ENCODE data around the gene TMCO4.

The TMCO4 gene

DNA sequence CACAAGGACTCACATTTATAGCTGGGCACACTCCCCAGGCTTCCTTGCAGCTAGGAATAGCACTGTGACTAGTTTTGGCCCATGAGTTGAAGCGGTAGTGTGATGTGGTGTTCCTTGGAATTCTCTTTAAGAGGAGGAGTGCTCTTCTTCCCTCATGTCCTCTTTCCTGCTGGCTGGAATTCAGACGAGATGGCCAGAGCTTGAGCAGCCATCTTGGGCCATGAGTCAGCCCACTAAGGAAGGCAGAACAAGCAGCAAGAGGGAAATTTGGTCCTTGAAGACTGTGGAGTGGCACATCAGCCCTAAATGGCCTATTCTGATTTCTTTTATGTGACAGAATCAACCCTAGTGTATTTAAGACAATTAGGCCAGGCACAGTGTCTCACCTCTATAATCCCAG is 115.0 kb downstream of the TMCO4 start:
- DNase-seq, result no peak

DNA sequence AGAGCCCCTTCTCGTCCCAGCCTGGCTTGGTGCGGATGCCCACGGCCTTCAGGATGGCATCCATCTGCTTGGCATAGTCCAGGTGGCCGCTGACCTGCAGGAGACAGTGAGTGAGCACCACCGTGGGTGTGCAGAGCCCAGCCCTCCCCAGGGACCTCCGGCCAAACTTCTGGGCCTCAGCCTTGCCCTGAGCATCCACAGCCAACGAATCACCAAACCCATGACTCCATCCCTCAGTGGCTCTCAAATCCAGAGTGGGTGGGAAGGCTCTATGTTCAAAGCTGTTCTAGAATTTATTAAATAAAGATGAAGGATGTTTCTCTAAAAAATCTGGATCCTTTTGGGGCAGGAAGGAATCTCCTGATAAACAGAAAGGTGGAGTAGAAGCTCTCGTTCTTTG is 116.4 kb downstream of the TMCO4 start:
- no peak for DNase-seq

DNA sequence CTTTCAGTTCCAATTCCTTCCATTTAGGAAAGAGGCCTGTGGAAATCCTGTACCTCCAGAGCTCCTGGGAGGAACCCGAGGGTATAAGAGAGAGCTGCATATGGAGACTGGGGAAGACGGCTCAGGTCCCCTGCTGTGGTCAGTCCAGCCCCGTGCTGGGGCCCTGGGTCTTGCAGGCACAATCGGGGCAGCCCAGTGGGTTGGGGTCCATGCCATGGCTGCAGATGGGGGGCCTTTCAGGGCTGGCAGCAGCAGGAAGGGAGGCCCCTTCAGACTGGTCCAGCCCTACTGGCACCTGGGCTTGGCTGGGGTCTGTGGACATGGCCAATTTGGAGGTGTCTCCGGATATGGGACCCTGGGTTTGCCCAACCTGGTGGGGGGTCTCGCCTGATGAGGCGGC is 116.8 kb downstream of the TMCO4 start:
- no peak for DNase-seq

DNA sequence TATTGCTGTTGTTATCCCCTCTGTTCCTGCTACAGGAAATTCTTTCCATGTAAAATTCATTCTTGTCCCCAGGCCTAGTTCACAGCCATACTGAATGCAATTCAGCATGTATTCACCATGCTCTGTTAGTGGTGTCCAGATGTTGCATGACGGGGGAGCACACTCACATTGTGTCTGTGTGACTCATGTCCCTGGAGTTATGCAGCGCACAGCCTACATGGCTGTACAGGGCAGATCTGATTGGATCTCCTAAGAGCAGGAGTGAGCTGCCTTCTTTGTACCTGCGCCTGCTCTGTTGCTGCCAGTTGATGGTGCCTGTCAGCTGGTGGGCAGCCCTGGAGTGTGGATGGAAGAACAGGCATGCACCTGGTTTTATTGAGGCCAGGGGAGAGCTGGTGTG is 117.5 kb downstream of the TMCO4 start:
- DNase-seq, result no peak

DNA sequence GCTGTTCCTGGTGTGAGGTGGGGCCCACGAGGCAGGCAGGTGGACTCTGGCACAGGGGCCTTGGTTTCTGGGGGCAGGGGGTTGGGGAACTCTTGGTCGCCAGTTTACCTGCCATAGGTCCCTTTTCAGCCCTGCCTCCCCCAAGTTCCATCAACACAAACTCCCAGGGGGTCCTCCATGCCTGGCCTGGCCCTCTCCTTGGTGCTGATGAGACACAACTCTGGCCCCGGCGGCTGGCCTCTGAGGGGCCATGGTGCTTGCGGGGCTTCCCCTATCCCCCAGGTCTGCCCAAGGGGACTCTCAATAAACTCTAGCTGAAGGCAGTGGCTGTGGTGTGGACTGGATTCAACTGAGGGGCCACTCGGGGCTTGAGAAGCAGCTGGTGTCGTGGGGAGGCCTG is 119.1 kb downstream of the TMCO4 start:
- DNase-seq, result no peak

DNA sequence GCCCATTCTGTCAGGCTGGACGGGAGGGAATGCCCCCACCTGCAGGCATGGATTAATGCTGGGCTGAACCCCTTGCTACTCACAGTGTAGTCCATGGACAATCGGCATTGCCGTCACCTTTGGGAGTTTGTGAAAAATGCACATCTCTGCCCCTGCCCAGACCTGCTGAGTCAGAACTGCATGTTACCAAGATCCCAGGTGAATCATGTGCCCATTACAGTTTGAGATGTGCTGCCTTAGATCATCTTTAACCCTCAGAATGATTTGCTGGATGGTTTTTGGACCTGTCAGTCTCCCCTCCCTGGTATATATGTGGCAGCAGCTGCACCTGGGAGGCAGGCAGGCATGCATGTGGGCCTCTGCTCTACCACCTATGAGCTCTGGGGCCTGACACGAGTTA is 120.0 kb downstream of the TMCO4 start:
- DNase-seq, result no peak

DNA sequence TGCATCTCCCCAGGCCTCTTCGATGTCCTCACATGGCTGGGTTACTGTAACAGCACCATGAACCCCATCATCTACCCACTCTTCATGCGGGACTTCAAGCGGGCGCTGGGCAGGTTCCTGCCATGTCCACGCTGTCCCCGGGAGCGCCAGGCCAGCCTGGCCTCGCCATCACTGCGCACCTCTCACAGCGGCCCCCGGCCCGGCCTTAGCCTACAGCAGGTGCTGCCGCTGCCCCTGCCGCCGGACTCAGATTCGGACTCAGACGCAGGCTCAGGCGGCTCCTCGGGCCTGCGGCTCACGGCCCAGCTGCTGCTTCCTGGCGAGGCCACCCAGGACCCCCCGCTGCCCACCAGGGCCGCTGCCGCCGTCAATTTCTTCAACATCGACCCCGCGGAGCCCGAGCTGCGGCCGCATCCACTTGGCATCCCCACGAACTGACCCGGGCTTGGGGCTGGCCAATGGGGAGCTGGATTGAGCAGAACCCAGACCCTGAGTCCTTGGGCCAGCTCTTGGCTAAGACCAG is 120.7 kb downstream of the TMCO4 start:
- DNase-seq, result no peak

DNA sequence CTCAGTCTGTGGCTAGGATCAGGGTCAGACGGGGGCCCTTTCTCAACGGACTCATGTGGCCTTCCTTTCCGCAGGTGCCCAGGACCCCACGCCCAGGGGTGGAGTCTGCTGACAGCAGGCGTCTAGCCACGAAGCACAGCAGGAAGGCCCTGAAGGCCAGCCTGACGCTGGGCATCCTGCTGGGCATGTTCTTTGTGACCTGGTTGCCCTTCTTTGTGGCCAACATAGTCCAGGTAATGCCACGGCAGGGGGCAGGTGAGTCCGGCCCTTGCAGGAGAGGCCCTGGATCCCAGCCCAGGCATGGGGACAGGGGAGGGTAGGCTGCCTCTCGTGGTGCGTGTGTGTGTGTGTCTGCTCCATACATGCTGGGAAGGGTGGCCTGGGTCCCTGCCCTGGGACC is 121.2 kb downstream of the TMCO4 start:
- no peak for DNase-seq

DNA sequence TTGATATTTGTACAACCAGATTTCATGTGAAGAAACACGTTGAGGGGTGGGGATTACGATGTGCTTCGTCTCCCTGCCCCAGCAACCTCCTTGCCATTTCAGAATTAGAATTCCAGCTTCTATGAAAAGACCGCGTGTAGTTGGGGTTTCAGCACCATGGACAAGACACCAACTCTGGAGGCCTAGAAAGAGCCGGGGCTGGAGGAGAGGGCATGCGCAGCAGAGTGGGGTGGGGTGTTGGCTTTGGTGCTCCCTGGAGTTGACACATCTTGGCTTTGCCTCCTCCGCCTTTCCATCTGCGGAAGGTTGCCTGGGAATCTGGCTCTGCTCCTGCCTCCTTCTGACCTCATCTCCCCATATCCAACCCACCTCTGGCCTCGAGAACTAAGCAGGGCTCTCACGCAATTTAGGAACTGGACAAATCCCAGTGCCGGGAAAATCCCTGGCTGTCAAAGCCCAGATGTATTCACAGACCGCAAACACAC is 123.2 kb downstream of the TMCO4 start:
- DNase-seq, result no peak

DNA sequence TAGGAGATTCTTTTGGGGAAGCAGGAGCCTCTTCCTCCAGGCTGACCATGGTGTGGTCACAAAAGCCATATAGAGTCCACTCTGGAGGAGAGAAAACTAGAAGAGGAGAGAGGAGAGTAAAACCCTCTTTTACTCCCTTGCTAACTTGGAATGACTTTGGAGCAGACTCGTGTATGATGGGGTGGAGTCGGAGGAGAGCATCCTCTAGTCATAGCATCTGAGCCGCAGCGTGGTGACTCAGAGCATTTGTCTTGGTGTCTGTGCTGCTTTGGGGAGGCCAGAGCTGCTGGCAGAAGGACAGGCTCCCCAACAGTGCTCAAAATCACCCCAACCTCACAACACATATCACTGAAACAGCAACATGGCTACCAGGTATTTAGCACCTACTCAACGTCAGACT is 123.9 kb downstream of the TMCO4 start:
- DNase-seq, result no peak

DNA sequence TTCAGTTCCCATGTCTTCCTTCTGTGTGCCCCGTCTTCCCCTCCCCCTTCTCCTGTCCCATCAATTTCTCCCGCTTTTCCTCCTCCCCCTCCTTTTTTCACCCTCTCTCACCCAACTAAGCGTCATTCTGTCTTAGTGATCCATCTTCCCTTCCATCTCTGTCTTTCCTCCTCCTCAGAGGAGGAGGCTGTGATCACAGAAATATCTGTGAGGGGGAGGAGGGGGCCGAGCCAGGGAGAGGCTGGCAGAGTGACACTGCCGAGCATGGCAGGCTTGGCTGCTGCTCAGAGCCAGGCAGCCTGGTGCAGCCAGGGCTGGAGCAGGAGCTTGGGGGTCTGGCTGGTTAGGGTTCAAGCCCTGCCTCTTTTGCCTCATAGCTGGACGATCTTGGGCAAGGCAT is 127.5 kb downstream of the TMCO4 start:
- DNase-seq, result no peak

DNA sequence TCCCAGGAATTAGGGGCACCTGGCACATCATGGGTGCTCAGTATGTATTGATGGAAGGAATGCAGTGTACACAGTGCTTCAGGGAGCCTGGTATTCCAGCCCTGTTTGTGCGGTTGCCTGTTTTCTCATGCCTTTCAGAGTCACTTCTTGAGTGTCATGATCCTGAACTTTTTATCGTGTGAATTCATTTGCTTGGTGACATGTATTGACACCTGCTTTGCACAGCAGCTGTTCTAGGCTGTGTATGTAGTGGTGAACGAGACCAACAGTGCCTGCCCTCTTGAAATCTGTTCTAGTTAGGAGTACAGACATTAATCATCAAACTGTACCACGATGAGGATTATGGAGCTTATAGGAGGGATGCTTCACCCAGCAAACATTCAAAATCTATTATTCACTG is 128.9 kb downstream of the TMCO4 start:
- DNase-seq, result no peak

DNA sequence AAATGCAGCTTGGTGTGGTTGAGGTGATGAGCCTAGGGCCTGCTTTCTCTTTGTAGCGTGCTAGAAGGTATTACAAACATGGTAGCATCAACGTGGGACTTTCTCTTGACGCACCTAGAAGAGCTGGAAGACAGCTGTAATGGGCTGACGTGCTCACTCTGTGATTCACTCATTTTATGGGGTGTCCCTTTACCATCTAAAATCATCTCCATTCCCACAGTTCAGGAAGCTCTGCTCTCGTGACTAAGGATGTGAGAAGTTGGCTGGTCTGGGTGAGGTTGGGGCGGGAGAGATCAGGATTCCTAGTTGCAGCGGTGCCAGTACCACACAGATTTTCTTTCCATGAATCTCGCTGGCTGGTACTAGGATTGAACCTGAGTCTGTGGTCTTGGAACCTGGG is 130.8 kb downstream of the TMCO4 start:
- no peak for DNase-seq

DNA sequence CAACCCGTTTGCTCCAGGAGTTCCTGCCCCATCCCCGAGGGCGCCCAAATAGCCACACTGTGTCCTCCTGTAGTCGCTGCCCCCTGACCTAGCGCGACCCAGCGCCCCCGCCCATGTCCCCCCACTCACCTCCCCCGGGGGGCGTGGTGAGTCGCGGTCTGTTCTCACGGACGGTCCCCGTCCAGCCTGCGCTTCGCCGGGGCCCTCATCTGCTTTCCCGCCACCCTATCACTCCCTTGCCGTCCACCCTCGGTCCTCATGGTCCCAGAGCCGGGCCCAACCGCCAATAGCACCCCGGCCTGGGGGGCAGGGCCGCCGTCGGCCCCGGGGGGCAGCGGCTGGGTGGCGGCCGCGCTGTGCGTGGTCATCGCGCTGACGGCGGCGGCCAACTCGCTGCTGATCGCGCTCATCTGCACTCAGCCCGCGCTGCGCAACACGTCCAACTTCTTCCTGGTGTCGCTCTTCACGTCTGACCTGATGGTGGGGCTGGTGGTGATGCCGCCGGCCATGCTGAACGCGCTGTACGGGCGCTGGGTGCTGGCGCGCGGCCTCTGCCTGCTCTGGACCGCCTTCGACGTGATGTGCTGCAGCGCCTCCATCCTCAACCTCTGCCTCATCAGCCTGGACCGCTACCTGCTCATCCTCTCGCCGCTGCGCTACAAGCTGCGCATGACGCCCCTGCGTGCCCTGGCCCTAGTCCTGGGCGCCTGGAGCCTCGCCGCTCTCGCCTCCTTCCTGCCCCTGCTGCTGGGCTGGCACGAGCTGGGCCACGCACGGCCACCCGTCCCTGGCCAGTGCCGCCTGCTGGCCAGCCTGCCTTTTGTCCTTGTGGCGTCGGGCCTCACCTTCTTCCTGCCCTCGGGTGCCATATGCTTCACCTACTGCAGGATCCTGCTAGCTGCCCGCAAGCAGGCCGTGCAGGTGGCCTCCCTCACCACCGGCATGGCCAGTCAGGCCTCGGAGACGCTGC is 133.9 kb downstream of the TMCO4 start:
- peak; percentile 56 for DNase-seq

DNA sequence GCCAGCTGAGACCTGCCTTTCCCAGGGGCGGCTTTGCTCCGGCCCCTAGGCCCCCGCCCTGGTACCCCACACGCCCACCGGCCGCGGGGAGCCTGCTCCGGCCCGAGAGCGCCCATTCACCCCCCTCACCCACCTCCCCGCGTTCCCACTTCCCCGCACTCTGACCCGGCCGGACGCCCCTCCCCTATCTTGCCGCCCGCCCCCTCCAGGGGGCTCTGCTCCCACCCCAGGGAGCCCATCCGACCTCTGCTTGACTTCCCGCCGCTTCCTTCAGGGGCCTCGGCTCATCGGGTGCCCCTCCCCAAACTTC is 134.6 kb downstream of the TMCO4 start:
- no peak for DNase-seq

DNA sequence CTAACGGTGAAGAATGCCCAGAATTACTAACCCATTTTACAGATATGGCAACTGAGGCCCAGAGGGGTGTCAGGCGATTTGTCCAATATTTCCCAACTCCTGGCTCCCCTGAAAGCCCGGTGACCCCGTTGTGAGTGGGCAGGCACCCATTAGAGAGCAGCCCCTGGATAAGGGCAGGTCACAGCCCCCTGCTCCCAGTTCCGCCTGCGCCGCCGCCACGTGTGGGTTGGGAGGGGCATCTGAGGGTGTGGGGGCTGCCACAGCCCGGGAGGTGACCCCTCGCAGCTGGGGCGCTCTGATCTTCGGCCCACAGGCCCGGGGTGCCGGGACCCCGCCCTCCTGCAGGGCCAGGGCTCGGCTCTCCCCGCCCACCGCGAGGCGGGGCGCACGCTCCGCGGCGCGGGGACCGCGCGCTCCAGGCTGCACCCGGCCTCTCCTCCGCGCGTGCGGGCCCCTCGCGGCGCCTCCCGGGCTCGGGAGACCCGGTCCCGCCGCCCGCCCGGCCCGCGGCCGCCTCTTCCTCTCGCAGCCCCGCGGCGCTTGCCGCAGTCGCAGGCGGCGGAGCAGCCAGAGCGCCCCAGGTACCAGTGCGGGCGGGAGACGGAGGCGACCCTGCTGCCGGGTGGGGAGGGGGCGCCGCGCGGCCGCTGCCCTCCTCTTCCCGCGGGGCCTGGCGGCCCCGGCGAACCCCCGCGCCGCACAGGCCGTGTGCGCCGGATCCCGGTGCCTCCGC is 135.1 kb downstream of the TMCO4 start, which contains the start of gene HTR6:
TSS of gene HTR6 (plus strand) at position 423 of the 733 bp plus-strand sequence. CDS start 879 bp downstream, outside the sequence.
- no peak for DNase-seq

DNA sequence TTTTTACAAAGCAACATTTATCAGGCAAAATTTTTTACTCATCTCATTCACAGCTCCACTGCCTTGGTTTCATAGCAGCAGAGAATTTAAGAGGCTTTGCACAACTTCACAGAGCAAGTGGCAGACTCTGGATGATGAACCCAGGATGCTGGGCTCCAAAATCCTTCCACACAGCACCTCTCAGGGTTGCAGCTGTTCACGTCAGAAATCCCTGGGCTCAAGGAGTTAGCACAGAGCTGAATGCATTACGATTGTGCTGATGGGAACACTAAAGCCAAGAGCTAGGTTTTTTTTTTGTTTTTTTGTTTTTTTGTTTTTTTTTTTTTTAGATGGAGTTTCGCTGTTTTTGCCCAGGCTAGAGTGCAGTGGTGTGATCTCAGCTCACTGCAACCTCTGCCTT is 137.4 kb downstream of the TMCO4 start:
- DNase-seq, result no peak

DNA sequence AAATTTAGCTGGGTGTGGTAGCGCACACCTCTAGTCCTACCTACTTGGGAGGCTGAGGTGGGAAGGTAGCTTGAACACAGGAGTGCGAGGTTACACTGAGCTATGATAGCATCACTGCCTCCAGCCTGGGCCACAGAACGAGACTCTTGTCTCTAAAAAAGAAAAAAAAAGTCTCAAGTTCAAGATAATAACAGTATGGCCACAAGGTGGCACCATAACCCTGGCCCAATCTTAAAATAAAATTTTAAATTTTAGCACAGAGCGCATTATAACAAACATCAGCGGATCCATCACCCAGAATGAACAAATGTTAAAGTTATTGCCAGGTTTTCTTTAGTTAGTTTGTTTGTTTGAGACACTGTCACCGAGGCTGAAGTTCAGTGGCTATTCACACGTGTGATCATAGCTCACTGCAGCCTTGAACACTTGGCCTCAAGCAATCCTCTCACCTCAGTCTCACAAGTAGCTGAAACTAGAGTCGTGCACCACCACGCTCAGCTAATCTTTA is 137.9 kb downstream of the TMCO4 start:
- peak; percentile 45 for DNase-seq

DNA sequence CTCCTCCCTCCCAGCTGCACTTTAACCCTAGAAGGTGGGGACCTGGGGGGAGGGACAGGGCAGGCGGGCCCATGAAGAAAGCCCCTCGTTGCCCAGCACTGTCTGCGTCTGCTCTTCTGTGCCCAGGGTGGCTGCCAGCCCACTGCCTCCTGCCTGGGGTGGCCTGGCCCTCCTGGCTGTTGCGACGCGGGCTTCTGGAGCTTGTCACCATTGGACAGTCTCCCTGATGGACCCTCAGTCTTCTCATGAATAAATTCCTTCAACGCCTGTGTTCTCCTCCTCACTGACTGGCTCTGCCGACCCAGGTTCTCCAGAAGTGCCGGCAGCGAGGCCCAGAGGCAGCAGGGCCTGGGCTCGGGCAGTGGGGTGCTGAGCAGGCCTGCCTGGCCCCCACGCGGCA is 141.5 kb downstream of the TMCO4 start:
- no peak for DNase-seq

DNA sequence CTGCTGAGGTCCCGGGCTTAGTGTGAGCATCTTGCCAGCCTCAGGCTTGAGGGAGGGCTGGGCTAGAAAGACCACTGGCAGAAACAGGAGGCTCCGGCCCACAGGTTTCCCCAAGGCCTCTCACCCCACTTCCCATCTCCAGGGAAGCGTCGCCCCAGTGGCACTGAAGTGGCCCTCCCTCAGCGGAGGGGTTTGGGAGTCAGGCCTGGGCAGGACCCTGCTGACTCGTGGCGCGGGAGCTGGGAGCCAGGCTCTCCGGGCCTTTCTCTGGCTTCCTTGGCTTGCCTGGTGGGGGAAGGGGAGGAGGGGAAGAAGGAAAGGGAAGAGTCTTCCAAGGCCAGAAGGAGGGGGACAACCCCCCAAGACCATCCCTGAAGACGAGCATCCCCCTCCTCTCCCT is 142.2 kb downstream of the TMCO4 start:
- no peak for DNase-seq

DNA sequence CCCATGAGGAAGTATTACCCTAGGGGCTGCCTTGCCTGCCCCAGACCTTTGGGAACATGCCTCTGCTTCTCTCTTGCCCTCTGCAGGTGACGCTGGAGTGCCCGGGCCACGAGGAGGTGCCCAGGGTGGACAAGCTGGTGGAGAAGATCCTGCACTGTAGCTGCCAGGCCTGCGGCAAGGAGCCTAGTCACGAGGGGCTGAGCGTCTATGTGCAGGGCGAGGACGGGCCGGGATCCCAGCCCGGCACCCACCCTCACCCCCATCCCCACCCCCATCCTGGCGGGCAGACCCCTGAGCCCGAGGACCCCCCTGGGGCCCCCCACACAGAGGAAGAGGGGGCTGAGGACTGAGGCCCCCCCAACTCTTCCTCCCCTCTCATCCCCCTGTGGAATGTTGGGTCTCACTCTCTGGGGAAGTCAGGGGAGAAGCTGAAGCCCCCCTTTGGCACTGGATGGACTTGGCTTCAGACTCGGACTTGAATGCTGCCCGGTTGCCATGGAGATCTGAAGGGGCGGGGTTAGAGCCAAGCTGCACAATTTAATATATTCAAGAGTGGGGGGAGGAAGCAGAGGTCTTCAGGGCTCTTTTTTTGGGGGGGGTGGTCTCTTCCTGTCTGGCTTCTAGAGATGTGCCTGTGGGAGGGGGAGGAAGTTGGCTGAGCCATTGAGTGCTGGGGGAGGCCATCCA is 142.8 kb downstream of the TMCO4 start:
- no peak for DNase-seq

DNA sequence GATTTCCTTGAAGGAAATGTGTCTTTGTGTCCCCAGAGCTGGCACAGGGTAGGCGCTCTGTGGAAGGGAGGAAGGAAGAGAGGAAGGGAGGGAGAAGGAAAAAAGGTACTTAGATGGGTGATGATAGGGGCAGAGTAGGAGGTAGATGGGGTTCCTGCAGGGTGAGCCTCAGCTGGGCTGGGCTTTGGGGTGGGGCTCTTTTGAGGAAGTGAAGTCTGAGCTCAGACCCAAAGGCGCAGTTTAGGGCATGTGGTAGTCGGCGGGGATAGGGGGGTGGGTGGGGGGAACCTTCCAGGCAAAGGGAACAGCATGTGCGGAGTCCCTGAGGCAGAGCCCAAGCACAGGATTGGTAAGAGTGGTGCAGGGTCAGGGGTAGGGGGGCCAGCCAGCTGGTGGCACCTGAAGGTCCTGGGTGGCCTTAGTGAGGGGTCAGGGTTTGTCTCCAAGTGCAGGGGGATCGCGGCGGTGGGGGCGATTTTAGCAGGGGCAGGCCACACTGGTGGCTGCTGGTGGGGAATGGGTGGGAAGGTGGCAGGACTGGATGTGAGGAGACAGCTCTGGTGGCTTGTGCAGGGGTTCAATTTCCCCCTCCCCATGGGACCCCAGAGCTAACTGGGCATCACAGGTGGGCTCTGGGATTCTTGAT is 143.5 kb downstream of the TMCO4 start:
- no peak for DNase-seq
